Gastrocnemius medialis (tissue), 4 donors: ENCODE data around the gene SYNGR1.

Source experiments
- POLR2A ChIP-seq, 2 donors: fragments of 450-650 bp; IDR thresholded peaks; one replicate each; pipeline ENCODE4 v1.6.1; 2017; ENCODE audit warnings: antibody characterized with exemption in 2 of 2, mild to moderate bottlenecking in 2 of 2, moderate library complexity in 2 of 2
- TF ChIP-seq, protein P1 (sequence below), 5 experiments: fragments of 450-650 bp in 3 of 5; fragments of 200-600 bp in 2 of 5; sonication (generic) in 2 of 5; IDR thresholded peaks in 4 of 5; conservative IDR thresholded peaks in 1 of 5; 1 replicate in 4 of 5; 2 replicates in 1 of 5; pipeline ENCODE4 v1.5.1; 2016 to 2019; ENCODE audit warnings: antibody characterized with exemption in 5 of 5, mild to moderate bottlenecking in 3 of 5, moderate library complexity in 3 of 5

DNA sequence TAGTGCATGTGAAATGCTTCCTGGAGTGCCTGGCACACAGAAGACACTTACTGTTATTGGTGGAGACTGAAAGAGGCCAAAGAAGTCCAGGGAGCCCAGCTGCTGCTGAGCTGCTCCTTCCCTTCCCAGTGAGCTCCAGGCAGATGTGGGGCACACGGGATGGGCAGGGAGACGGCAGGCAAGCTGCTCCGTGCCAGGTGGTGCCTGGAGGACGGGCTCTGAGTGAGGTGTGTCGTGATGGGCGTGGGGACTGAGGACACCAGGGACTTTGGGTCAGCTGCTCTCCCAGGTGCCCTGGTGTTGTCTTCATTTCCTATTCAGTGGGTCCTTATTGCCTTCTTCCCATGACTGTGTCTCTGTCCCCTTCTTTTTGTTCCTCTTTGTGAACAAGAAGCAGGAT, 69.3 kb downstream of the SYNGR1 start:
- TF ChIP-seq, protein P1, sequence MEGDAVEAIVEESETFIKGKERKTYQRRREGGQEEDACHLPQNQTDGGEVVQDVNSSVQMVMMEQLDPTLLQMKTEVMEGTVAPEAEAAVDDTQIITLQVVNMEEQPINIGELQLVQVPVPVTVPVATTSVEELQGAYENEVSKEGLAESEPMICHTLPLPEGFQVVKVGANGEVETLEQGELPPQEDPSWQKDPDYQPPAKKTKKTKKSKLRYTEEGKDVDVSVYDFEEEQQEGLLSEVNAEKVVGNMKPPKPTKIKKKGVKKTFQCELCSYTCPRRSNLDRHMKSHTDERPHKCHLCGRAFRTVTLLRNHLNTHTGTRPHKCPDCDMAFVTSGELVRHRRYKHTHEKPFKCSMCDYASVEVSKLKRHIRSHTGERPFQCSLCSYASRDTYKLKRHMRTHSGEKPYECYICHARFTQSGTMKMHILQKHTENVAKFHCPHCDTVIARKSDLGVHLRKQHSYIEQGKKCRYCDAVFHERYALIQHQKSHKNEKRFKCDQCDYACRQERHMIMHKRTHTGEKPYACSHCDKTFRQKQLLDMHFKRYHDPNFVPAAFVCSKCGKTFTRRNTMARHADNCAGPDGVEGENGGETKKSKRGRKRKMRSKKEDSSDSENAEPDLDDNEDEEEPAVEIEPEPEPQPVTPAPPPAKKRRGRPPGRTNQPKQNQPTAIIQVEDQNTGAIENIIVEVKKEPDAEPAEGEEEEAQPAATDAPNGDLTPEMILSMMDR (IDR thresholded peaks at IDR 0.05 in 4 of 5, conservative IDR thresholded peaks at IDR 0.05 in 1 of 5), result no peak
- no peak for TF ChIP-seq POLR2A (IDR thresholded peaks at IDR 0.05)
